Measurements from ENCODE around the gene PLIN4.

PLIN4 gene

DNA sequence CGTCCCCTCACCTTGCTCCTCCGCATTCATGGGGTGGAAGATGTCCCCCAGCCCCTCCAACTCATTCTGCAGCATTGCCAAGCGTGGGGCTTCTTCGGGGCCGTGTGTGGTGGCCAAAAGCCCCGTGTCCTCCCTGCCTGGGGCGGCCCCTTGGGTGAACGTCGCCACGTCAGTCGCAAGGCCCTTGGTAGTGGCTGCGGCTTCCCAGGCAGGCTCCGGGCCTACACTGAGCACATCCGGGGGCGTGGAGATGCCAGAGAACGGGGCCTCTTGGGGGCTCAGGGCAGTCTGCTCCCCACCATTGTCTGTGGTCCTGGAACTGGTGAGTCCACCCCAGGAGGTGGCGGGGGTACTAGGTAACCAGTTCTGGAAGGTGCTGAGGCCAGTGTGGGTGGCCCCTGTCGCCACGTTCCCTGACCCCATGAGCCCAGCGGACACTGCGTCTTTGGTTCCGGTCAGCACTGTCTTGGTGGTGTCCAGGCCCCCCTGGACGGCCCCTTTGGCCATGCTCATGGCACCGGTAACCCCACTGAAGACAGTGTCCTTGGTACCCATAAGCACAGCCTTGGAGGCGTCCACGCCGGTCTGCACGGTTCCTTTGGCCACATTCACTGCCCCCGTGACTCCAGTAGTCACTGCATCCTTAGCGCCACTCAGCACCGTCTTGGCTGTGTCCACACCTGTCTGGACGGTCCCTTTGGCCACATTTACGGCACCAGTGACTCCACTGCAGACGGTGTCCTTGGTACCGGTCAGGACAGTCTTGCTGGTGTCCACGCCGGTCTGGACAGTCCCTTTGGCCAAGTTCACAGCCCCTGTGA lies 7.6 kb downstream of the PLIN4 start:
- ATAC-seq = peak; percentile 6; the same call in 2 of the 3 replicates
- TF ChIP-seq ESRRG (CRISPR knock-in tag; IDR thresholded peaks at IDR 0.05) (no peak), BACH2 (CRISPR knock-in tag; IDR thresholded peaks at IDR 0.05; ENCODE audit: borderline replicate concordance) (no peak), ISL1 (CRISPR knock-in tag; IDR thresholded peaks at IDR 0.05) (no peak), ZC3H10 (CRISPR knock-in tag; IDR thresholded peaks at IDR 0.05) (no peak), ZFP30 (CRISPR knock-in tag; IDR thresholded peaks at IDR 0.05) (no peak), GLIS3 (CRISPR knock-in tag; IDR thresholded peaks at IDR 0.05) (no peak), ZNF8 (CRISPR knock-in tag; IDR thresholded peaks at IDR 0.05) (no peak), TCF4 (CRISPR knock-in tag; IDR thresholded peaks at IDR 0.05; ENCODE audit: borderline replicate concordance) (no peak), ZNF70 (CRISPR knock-in tag; IDR thresholded peaks at IDR 0.05) (no peak), TOX (CRISPR knock-in tag; IDR thresholded peaks at IDR 0.05; ENCODE audit: borderline replicate concordance) (no peak)
- TF ChIP-seq, protein P1, sequence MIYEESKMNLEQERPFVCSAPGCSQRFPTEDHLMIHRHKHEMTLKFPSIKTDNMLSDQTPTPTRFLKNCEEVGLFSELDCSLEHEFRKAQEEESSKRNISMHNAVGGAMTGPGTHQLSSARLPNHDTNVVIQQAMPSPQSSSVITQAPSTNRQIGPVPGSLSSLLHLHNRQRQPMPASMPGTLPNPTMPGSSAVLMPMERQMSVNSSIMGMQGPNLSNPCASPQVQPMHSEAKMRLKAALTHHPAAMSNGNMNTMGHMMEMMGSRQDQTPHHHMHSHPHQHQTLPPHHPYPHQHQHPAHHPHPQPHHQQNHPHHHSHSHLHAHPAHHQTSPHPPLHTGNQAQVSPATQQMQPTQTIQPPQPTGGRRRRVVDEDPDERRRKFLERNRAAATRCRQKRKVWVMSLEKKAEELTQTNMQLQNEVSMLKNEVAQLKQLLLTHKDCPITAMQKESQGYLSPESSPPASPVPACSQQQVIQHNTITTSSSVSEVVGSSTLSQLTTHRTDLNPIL (CRISPR knock-in tag; IDR thresholded peaks at IDR 0.05; ENCODE audit: low read depth) = no peak
- TF ChIP-seq, protein P2, sequence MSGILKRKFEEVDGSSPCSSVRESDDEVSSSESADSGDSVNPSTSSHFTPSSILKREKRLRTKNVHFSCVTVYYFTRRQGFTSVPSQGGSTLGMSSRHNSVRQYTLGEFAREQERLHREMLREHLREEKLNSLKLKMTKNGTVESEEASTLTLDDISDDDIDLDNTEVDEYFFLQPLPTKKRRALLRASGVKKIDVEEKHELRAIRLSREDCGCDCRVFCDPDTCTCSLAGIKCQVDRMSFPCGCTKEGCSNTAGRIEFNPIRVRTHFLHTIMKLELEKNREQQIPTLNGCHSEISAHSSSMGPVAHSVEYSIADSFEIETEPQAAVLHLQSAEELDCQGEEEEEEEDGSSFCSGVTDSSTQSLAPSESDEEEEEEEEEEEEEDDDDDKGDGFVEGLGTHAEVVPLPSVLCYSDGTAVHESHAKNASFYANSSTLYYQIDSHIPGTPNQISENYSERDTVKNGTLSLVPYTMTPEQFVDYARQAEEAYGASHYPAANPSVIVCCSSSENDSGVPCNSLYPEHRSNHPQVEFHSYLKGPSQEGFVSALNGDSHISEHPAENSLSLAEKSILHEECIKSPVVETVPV (CRISPR knock-in tag; IDR thresholded peaks at IDR 0.05) = no peak
- TF ChIP-seq, protein P3, sequence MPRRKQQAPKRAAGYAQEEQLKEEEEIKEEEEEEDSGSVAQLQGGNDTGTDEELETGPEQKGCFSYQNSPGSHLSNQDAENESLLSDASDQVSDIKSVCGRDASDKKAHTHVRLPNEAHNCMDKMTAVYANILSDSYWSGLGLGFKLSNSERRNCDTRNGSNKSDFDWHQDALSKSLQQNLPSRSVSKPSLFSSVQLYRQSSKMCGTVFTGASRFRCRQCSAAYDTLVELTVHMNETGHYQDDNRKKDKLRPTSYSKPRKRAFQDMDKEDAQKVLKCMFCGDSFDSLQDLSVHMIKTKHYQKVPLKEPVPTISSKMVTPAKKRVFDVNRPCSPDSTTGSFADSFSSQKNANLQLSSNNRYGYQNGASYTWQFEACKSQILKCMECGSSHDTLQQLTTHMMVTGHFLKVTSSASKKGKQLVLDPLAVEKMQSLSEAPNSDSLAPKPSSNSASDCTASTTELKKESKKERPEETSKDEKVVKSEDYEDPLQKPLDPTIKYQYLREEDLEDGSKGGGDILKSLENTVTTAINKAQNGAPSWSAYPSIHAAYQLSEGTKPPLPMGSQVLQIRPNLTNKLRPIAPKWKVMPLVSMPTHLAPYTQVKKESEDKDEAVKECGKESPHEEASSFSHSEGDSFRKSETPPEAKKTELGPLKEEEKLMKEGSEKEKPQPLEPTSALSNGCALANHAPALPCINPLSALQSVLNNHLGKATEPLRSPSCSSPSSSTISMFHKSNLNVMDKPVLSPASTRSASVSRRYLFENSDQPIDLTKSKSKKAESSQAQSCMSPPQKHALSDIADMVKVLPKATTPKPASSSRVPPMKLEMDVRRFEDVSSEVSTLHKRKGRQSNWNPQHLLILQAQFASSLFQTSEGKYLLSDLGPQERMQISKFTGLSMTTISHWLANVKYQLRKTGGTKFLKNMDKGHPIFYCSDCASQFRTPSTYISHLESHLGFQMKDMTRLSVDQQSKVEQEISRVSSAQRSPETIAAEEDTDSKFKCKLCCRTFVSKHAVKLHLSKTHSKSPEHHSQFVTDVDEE (CRISPR knock-in tag; IDR thresholded peaks at IDR 0.05) = no peak
- TF ChIP-seq, protein P4, sequence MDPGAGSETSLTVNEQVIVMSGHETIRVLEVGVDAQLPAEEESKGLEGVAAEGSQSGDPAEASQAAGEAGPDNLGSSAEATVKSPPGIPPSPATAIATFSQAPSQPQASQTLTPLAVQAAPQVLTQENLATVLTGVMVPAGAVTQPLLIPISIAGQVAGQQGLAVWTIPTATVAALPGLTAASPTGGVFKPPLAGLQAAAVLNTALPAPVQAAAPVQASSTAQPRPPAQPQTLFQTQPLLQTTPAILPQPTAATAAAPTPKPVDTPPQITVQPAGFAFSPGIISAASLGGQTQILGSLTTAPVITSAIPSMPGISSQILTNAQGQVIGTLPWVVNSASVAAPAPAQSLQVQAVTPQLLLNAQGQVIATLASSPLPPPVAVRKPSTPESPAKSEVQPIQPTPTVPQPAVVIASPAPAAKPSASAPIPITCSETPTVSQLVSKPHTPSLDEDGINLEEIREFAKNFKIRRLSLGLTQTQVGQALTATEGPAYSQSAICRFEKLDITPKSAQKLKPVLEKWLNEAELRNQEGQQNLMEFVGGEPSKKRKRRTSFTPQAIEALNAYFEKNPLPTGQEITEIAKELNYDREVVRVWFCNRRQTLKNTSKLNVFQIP (CRISPR knock-in tag; IDR thresholded peaks at IDR 0.05; ENCODE audit: borderline replicate concordance, low read depth) = no peak
- TF ChIP-seq, protein P5, sequence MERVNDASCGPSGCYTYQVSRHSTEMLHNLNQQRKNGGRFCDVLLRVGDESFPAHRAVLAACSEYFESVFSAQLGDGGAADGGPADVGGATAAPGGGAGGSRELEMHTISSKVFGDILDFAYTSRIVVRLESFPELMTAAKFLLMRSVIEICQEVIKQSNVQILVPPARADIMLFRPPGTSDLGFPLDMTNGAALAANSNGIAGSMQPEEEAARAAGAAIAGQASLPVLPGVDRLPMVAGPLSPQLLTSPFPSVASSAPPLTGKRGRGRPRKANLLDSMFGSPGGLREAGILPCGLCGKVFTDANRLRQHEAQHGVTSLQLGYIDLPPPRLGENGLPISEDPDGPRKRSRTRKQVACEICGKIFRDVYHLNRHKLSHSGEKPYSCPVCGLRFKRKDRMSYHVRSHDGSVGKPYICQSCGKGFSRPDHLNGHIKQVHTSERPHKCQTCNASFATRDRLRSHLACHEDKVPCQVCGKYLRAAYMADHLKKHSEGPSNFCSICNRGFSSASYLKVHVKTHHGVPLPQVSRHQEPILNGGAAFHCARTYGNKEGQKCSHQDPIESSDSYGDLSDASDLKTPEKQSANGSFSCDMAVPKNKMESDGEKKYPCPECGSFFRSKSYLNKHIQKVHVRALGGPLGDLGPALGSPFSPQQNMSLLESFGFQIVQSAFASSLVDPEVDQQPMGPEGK (CRISPR knock-in tag; IDR thresholded peaks at IDR 0.05; ENCODE audit: borderline replicate concordance) = no peak

DNA sequence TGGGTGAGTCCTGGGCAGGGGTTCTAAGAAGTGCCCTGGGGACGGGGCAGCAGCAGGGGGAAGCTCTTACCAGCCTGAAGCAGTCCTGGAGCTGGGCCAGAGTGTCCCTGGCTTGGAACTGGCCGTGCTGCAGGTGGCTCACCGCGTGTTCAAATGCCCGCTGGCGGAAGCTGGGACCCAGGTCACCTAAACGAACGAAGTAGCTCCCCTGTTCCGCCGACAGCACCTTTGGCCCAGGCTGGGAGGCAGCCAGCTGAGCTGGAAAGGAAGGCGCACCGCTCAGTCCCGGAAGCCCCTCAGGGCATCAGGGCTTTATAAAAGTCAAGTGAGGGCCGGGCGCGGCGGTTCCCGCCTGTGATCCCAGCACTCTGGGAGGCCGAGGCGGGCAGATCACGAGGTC lies 9.6 kb downstream of the PLIN4 start:
- TF ChIP-seq TOX (CRISPR knock-in tag; IDR thresholded peaks at IDR 0.05; ENCODE audit: borderline replicate concordance) (no peak), ZFP3 (CRISPR knock-in tag; IDR thresholded peaks at IDR 0.05) (no peak), PPARA (CRISPR knock-in tag; IDR thresholded peaks at IDR 0.05; ENCODE audit: borderline replicate concordance) (no peak), ZNF8 (CRISPR knock-in tag; IDR thresholded peaks at IDR 0.05) (no peak), ESRRG (CRISPR knock-in tag; IDR thresholded peaks at IDR 0.05) (no peak), ZNF565 (CRISPR knock-in tag; conservative IDR thresholded peaks at IDR 0.05; ENCODE audit: low read depth) (no peak), TCF4 (CRISPR knock-in tag; IDR thresholded peaks at IDR 0.05; ENCODE audit: borderline replicate concordance) (no peak)
- TF ChIP-seq, protein P4 (CRISPR knock-in tag; IDR thresholded peaks at IDR 0.05; ENCODE audit: borderline replicate concordance, low read depth) = no peak
- TF ChIP-seq, protein P2 (CRISPR knock-in tag; IDR thresholded peaks at IDR 0.05) = no peak
- TF ChIP-seq, protein P3 (CRISPR knock-in tag; IDR thresholded peaks at IDR 0.05) = no peak
- no peak for ATAC-seq
